ENCODE measurements around the gene CLEC14A.

GRCh38 chr14:38278035-38278434, 22.1 kb upstream of the CLEC14A start:
- no peak for TF ChIP-seq CTCF (conservative IDR thresholded peaks at IDR 0.05 in 1 of 2, IDR thresholded peaks at IDR 0.05 in 1 of 2; ENCODE audit: extremely low read depth in 1 of 2, insufficient read depth in 1 of 2, low read depth in 1 of 2, low read length in 2 of 2)
- TF ChIP-seq EZH2 (IDR thresholded peaks at IDR 0.05; ENCODE audit: borderline replicate concordance, low read length): no peak

All from mammary epithelial cell (primary cell).